Measurements from ENCODE around the gene IFNAR1.

Gene IFNAR1

DNA sequence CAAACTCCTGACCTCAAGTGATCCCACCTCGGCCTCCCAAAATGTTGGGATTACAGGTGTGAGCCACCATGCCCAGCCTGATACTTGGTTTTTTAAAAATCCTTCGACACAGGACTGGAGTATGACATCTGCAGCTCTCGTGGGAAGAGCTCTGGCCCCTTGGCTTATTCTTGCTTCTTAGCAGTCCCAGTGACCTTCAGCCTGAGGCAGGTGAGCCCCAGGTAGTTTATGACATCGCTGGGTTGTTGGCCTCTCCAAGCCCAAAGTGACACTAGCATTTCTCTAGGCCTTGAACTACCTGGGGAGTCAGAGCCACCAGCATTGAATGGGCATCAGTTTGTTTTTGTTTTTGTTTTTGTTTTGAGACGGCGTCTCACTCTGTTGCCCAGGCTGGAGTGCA lies 62.5 kb downstream of the IFNAR1 start:
- Histone ChIP-seq H4K20me1 (ENCODE audit: low read depth, low read length) (no peaks in the 10 kb centered on the region), H3K27me3 (ENCODE audit: low read length) (no peaks in the 10 kb centered on the region), H3K79me2 (ENCODE audit: insufficient read depth, low read length) (no peaks in the 10 kb centered on the region), H3K27ac (ENCODE audit: low read depth, low read length) (no peak overlapping the region), H3K9ac (ENCODE audit: low read length) (no peak overlapping the region), H3K9me2 (replicated peaks; ENCODE audit: insufficient read depth, low read length) (no peaks in the 10 kb centered on the region), H3K4me2 (ENCODE audit: low read depth, low read length, poor library complexity, severe bottlenecking) (no peak overlapping the region), H3K4me3 (ENCODE audit: insufficient read depth, low read length, poor library complexity, severe bottlenecking) (no peak overlapping the region), H3K9me3 (ENCODE audit: insufficient read depth, low read length) (no peaks in the 10 kb centered on the region), H3K36me3 (ENCODE audit: low read length) (no peaks in the 10 kb centered on the region), H2AFZ (ENCODE audit: low read depth, low read length, severe bottlenecking) (no peak overlapping the region), H3F3A (ENCODE audit: insufficient read depth) (peaks cover 28% of the 10 kb centered on the region)
- TF ChIP-seq, protein P1, sequence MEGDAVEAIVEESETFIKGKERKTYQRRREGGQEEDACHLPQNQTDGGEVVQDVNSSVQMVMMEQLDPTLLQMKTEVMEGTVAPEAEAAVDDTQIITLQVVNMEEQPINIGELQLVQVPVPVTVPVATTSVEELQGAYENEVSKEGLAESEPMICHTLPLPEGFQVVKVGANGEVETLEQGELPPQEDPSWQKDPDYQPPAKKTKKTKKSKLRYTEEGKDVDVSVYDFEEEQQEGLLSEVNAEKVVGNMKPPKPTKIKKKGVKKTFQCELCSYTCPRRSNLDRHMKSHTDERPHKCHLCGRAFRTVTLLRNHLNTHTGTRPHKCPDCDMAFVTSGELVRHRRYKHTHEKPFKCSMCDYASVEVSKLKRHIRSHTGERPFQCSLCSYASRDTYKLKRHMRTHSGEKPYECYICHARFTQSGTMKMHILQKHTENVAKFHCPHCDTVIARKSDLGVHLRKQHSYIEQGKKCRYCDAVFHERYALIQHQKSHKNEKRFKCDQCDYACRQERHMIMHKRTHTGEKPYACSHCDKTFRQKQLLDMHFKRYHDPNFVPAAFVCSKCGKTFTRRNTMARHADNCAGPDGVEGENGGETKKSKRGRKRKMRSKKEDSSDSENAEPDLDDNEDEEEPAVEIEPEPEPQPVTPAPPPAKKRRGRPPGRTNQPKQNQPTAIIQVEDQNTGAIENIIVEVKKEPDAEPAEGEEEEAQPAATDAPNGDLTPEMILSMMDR (IDR thresholded peaks at IDR 0.05; ENCODE audit: insufficient read depth, low read length, poor library complexity, severe bottlenecking) = no peak
- no peak for TF ChIP-seq EZH2phosphoT487 (conservative IDR thresholded peaks at IDR 0.05; ENCODE audit: low read length)

DNA sequence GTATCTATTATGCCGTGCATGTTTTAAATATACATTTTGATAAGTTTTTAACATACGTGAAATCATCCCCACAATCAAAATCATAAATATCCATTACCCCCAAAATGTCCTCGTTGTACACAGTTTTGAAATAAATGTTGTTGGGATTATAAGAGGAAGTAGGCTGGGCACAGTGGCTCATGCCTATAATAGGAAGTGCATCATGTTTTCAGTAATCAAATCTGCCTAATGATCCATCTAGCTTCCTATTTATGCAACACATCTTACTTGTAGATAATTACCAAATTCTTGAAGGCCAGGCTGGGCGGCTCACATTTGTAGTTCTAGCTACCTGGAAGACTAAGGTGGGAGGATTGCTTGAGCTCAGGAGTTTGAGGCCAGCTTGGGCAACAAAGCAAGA lies 63.4 kb downstream of the IFNAR1 start:
- Histone ChIP-seq H4K20me1 (ENCODE audit: low read depth, low read length) (no peaks in the 10 kb centered on the region), H3K4me2 (ENCODE audit: low read depth, low read length, poor library complexity, severe bottlenecking) (no peak overlapping the region), H3K27ac (ENCODE audit: low read depth, low read length) (no peak overlapping the region), H2AFZ (ENCODE audit: low read depth, low read length, severe bottlenecking) (no peak overlapping the region), H3K9me2 (replicated peaks; ENCODE audit: insufficient read depth, low read length) (no peaks in the 10 kb centered on the region), H3K9ac (ENCODE audit: low read length) (no peak overlapping the region), H3K79me2 (ENCODE audit: insufficient read depth, low read length) (no peaks in the 10 kb centered on the region), H3K4me3 (ENCODE audit: insufficient read depth, low read length, poor library complexity, severe bottlenecking) (no peak overlapping the region), H3K36me3 (ENCODE audit: low read length) (no peaks in the 10 kb centered on the region), H3K9me3 (ENCODE audit: insufficient read depth, low read length) (no peaks in the 10 kb centered on the region), H3F3A (ENCODE audit: insufficient read depth) (peaks cover 19% of the 10 kb centered on the region), H3K27me3 (ENCODE audit: low read length) (no peaks in the 10 kb centered on the region)
- TF ChIP-seq, protein P1 (IDR thresholded peaks at IDR 0.05; ENCODE audit: insufficient read depth, low read length, poor library complexity, severe bottlenecking) = no peak
- TF ChIP-seq EZH2phosphoT487 (conservative IDR thresholded peaks at IDR 0.05; ENCODE audit: low read length) = no peak

DNA sequence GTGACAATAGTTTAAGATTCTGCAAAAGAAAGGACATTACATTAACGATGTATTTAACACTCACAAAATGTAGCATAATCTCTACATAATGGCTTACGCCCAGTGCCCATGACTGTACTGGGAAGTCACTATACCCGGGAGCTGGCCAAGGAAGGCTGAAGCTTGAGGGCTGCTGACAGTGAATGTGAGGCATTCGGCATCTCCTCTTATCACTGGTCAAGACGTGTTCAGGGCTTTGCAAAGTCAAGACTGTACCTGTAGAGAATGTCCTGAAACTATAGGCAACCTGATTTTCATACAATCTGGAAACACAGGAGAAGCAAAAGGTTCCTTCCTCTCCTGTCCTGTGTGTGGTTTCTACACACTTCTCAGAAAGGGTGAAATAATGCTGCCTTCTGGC lies 65.7 kb downstream of the IFNAR1 start:
- Histone ChIP-seq H3K27ac (ENCODE audit: low read depth, low read length) (no peak overlapping the region), H3K36me3 (ENCODE audit: low read length) (no peaks in the 10 kb centered on the region), H3K27me3 (ENCODE audit: low read length) (no peaks in the 10 kb centered on the region), H3F3A (ENCODE audit: insufficient read depth) (peaks cover 13% of the 10 kb centered on the region), H3K4me3 (ENCODE audit: insufficient read depth, low read length, poor library complexity, severe bottlenecking) (no peak overlapping the region), H2AFZ (ENCODE audit: low read depth, low read length, severe bottlenecking) (no peak overlapping the region), H3K79me2 (ENCODE audit: insufficient read depth, low read length) (no peaks in the 10 kb centered on the region), H3K9ac (ENCODE audit: low read length) (no peak overlapping the region), H3K9me3 (ENCODE audit: insufficient read depth, low read length) (no peaks in the 10 kb centered on the region), H3K4me2 (ENCODE audit: low read depth, low read length, poor library complexity, severe bottlenecking) (no peak overlapping the region), H3K9me2 (replicated peaks; ENCODE audit: insufficient read depth, low read length) (no peaks in the 10 kb centered on the region), H4K20me1 (ENCODE audit: low read depth, low read length) (no peaks in the 10 kb centered on the region)
- no peak for TF ChIP-seq EZH2phosphoT487 (conservative IDR thresholded peaks at IDR 0.05; ENCODE audit: low read length)
- TF ChIP-seq, protein P1 (IDR thresholded peaks at IDR 0.05; ENCODE audit: insufficient read depth, low read length, poor library complexity, severe bottlenecking) = no peak
